Skeletal muscle cell (primary cell): Measurements from ENCODE around the gene G6PD.
A peak's percentile ranks its signal among the peaks of the same experiment; 100 is the strongest.
"Not testable (repeated sequence)": the region's sequence is repeated elsewhere in the genome, so short reads cannot be mapped to it uniquely, and the experiment has no call there.

Experiments
- DNase-seq: peaks from one replicate; pipeline ENCODE4 v3.0.0-alpha.2; 2010; ENCODE audit warnings: low read depth
- H3K4me3 ChIP-seq: 2 replicates; pipeline ENCODE4 v1.5.1; 2011; ENCODE audit warnings: low read depth, mild to moderate bottlenecking, control low read depth, low read length, moderate library complexity

The G6PD gene

DNA sequence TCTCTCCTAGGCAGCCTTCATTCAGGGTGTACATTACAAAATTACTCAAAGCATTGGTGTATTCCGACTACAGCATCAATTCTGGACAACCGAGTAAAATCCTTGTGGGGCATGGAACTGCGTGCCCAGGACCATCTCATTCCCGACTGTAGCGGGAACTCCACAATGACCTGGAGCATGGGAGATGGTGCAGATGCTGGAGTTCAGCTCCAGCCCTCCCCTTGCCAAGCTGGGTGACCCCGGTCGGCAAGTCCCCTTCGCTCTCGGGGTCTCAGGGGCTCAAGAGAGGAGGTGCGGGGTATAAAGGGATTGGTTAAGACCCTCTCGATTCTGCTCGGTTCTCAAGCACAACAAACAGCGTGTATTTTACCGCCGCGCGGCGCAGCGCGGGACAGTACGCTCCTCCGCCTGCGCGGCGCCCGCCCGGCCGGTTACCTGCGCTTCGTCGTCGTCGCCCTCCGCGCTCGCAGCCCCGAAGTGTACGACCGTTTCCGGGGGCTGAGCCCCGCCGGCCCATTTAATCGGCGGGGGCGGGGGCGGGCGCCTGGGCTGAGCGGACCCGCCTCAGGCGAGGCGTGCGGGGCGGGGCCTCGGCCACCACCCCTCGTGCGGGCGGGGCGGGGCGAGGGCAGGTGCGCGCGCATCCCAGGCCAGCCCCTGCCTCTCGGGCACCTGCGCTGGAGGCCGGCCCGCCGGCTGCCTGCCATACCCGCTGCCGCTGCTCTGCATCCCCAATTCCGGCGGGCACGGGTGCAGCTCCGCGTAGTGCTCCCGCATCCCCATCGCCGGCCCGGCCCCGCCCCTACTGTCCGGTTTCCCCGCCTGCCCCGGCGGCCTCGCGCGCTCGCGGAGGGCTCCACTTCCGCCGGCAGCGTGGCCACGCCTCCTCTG, at the start of gene G6PD:
G6PD (minus strand) TSS at position 493 of the 891 bp plus-strand sequence. CDS start 691 bp downstream, outside the sequence.
- DNase-seq = no peak
- H3K4me3 ChIP-seq = peak within 1 kb of the TSS; percentile 72

DNA sequence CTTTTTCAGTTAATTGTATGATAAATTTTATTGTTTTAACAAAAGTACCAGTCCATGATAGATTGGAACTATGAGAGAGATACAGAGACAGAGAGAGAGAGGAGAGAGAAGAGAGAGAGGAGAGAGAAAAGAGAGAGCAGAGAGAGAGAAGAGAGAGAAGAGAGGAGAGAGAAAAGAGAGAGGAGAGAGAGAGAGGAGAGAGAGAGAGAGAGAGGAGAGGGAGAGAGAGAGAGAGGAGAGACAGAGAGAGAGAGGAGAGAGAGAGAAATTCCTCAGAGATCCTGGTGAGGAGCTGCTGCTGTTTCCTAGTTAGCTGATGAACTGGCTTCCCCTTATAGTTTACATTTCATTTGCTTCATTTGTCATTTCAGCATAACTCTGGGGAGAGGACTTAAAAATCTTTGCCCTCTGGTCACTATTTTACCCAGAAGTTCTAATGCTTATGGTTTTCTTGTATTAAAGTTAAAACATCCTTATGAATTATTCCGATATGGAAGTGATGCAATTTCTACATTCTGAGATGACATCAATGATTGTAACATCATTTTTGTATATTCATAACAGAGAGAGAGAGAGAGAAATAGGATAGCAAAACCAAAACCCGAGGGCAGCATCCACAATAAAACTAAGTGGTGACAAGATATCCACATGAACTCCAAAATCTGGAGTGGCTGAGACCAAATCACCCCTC, 49.1 kb upstream of the G6PD start:
- no peak for DNase-seq
- no peak overlapping the region for H3K4me3 ChIP-seq

GRCh38 chrX:154594491-154594890, 47.8 kb upstream of the G6PD start:
- H3K4me3 ChIP-seq = no peak overlapping the region
- DNase-seq = no peak

DNA sequence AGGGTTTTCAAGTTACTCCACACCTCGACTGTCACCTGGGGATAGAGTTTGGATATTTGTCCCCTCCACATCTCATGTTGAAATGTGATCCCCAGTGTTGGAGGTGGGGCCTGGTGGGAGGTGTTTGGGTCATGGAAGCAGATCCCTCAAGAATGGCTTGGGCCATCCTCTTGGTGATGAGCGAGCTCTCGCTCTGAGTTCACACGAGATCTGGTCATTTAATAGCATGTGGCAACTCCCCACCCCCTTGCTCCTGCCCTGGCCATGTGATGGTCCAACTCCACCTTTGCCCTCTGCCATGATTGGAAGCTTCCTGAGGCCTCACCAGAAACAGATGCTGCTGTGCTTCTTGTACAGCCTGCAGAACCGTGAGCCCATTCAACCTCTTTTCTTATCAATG, 46.6 kb upstream of the G6PD start:
- DNase-seq = no peak
- no peak overlapping the region for H3K4me3 ChIP-seq

DNA sequence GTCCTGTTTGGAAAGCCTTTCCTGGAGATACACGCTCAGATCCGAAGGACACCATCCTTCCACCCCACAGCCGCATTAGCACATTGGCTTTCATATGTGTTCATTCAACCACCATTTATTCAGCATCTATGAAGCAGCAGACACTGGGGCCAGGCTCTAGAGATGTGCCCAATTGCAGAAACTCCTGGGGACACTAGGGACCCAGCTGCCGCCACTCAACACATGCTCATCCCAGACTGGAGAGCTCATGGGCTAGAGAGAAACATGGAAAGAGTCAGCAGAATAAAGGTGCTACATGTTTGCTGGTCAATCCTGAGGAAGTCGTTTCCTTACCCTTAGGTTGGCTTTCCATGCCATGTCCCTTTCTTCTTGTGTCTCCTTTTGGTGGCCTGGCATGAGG, 45.9 kb upstream of the G6PD start:
- DNase-seq = no peak
- H3K4me3 ChIP-seq = no peak overlapping the region

GRCh38 chrX:154590415-154590814, 43.8 kb upstream of the G6PD start:
- H3K4me3 ChIP-seq, DNase-seq: not testable (repeated sequence)

GRCh38 chrX:154584585-154585183, 38.0 kb upstream of the G6PD start, which contains the start of gene CTAG1A:
TSS of gene CTAG1A (plus strand) at chrX:154585133. CDS start at chrX:154585207, 74 bp downstream.
- DNase-seq, H3K4me3 ChIP-seq: not testable (repeated sequence)

- not testable (repeated sequence) for DNase-seq, H3K4me3 ChIP-seq
These were observed 36.3 kb upstream of the G6PD start for GRCh38 chrX:154582994-154583393.

- not testable (repeated sequence) for H3K4me3 ChIP-seq, DNase-seq
These were observed 28.4 kb upstream of the G6PD start for GRCh38 chrX:154575076-154575475.

- H3K4me3 ChIP-seq, DNase-seq: not testable (repeated sequence)
These were observed 26.4 kb upstream of the G6PD start for GRCh38 chrX:154573061-154573460.

DNA sequence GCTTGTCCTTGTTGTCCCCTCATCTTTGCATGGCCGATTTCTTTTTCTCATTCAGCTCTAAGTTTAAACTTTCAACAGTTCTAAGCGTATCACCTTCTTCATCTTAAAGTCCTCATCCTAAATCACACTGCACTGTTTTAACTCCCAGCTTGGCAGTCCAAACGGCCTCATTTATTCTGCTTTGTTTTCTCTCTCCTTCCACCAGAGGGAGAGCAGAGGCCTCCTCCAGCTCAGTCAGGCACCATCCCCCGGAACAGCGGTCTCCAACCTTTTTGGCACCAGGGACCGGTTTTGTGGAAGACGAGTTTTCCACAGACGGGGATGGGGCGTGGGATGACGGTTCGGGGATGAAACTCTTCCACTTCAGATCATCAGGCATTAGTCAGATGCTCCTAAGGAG, 23.7 kb upstream of the G6PD start:
- not testable (repeated sequence) for H3K4me3 ChIP-seq, DNase-seq

GRCh38 chrX:154562295-154562694, 15.6 kb upstream of the G6PD start:
- not testable (repeated sequence) for DNase-seq, H3K4me3 ChIP-seq

GRCh38 chrX:154560326-154560725, 13.7 kb upstream of the G6PD start:
- DNase-seq, H3K4me3 ChIP-seq: not testable (repeated sequence)

DNA sequence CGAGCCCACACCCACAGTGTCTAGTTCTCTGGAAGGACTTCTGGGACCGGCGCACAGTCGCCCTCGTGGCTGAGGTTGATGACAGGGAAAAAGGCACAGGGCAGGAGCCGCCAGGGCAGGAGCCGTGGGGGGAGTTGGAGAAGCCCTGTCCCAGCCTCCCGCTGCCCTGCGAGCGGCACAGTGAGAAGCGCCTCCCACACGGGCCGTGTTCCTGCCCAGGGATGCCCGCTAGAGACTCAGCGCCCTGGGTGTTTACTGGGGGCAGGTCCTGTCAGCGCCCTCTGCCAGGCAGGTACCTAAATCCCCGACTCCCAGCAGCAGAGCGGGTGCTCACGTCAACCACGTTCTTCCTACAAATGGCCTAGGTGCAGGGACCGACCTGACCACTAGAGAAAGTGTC, 12.2 kb upstream of the G6PD start:
- H3K4me3 ChIP-seq, DNase-seq: not testable (repeated sequence)

DNA sequence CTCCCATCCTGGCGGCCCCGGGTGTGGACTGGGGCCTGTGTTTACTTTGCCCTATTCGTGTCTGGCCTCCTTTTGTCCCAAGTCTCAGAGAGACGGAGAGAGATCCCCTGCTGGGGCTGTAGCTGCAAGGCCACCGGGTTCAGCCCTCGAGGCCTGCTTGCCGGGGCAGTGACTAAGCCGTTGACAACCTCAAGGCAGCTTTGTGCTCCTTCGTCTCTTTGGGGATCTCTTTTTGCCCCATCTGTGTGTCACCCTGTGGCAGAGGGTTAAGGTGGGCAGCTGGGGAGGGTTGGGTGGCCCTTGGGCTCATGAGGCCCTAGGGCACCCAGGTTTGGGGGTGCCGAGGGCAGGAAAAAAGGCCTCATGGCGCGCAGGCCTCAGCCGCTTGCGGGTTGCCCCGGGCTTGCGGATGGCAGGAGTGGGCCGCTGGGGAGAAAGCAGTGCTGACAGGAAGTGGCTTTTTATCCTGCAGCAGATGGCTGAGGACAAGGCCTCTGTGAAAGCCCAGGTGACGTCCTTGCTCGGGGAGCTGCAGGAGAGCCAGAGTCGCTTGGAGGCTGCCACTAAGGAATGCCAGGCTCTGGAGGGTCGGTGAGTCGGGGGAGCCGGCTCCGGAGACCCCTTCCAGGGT, 11.5 kb upstream of the G6PD start:
- H3K4me3 ChIP-seq, DNase-seq: not testable (repeated sequence)

DNA sequence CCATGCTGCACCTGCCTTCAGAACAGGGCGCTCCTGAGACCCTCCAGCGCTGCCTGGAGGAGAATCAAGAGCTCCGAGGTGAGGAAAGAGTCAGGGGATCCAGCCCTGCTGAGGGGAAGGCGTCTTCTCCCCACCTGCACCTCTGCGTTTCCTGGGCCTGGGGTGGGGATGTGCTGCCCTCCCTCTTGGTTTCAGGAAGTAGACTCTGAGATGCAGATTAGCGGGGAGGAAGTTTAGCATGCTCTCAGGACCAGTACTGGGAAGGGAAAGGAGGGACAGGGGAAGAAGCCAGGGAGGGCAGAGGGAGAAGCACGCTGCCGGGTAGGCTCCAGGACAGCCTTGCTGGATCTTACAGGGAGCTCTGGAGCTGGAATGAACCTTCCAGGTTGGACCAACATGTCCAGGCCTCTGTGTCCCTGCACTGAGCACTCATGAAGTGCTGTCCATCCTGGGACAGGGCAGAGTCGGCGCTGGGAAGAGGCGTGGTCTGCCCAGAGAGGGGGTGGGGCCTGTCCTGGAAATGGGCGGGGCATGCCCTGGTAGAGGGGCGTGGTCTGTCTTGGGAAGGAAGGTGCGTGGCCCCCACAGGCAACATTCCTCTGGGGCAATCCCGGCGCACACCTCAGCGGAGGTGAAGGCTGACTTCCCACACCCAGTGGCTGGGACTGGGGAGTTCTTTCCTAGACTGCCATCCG, 5.6 kb upstream of the G6PD start:
- DNase-seq, H3K4me3 ChIP-seq: not testable (repeated sequence)

DNA sequence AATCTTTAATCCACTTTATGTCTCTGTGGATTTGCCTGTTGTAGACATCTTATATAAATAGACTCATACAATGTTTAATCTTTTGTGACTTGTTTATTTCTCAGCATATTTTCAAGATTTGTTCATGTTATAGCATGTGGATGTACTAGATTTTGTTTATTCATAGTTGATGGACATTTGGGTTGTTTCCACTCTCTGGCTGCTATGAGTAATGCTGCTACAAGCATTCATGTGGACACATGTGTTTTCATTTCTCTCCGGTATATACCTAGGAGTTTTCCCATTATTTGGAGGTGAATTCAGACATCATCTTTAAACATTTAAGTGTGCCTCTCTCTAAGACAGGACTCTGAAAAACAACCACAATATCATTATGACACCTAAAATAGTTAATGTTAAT, 3.1 kb upstream of the G6PD start:
- no peak overlapping the region for H3K4me3 ChIP-seq
- no peak for DNase-seq

GRCh38 chrX:154548028-154548316, 1.3 kb upstream of the G6PD start:
- H3K4me3 ChIP-seq = peak overlapping the region; percentile 72
- no peak for DNase-seq
